SU-DHL-6 (cell line): ENCODE results near the gene ITIH3.

ENCODE experiments used
- CTCF ChIP-seq: fragments of 200-600 bp; sonication (generic); IDR thresholded peaks from one replicate; pipeline ENCODE4 v1.5.1; 2017; ENCODE audit warnings: antibody characterized with exemption, mild to moderate bottlenecking, low read length, moderate library complexity; ENCODE audit not compliant: insufficient read depth, poor library complexity, severe bottlenecking
- EZH2phosphoT487 ChIP-seq: fragments of 200-600 bp; sonication (generic), shearing (Covaris generic); conservative IDR thresholded peaks from 2 replicates; pipeline ENCODE4 v1.6.1; 2018; ENCODE audit warnings: mild to moderate bottlenecking, antibody characterized with exemption, low read length, moderate library complexity, mixed read lengths

GRCh38 chr3:52754373-52754772 is 40.2 kb upstream of the ITIH3 start:
- TF ChIP-seq CTCF: no peak
- TF ChIP-seq EZH2phosphoT487: no peak
